Hematopoietic multipotent progenitor cell (in vitro differentiated cells): Measurements from ENCODE around the gene PATJ. TPM values are rescaled to one million over a fixed set of nuclear protein-coding genes. Genes with fewer than 3 reads are reported as not detected.
"Not testable (repeated sequence)": the region's sequence is repeated elsewhere in the genome, so short reads cannot be mapped to it uniquely, and the experiment has no call there.

Experiments used
- DNase-seq, 3 donors: peaks; one replicate each; pipeline ENCODE4 v3.0.0-alpha.2; 2011 to 2015; ENCODE audit warnings: low read depth in 2 of 3, low spot score in 2 of 3
- total RNA-seq: library from RNA; depleted of rRNA; stranded (reverse); fragments of >200 nt; gene quantifications from one replicate; pipeline ENCODE4 v1.2.3, GENCODE V29; 2012

The PATJ gene
- total RNA-seq: 4.6 TPM

DNA sequence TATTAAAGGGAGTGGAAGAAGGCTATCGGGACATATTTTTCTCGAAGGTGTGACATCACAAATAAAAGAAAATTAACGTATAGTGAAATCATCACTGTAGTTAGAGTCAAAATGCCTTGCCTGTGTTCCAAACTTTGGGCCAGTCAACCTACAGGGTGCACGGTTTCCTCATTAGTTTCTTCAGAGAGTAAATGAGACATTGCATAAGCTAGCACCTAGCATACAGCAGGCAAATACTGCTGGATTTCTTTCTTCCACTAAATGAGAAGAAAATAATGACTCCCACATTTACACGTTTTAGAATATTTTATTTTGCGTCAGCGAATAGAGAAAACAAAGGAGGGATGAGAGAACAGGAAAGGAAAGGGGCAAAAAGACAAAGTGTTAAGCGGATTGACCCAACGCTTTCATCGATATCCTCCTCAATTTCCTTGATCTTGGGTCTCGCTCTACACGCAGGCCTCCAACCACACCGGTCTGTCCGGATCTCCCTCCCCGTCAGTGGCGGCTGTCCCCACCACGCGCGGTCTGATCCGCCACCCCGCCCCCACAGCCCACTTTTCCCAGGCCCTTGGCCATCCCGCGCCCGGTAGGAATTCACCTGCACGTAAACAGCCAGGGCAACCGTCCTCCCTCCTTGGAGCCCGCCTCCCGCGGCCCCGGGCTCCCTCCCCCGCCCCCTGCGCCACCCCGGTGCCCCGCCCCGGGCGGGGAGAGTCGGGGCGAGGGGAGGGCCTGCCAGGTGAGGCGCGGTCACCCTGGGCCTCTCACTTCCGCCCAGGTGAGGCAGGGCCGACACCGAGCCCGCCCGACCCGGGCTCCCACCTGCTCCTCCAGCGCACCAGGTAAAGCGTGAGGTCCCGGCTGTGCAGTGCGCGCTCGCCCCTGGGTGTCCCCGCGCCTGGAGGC lies at the start of gene PATJ:
Gene PATJ (plus strand): TSS at position 770 of the 909 bp plus-strand sequence. CDS start 20,413 bp downstream, outside the sequence.
- DNase-seq: peak; percentile 21 to 48 (median 39)

DNA sequence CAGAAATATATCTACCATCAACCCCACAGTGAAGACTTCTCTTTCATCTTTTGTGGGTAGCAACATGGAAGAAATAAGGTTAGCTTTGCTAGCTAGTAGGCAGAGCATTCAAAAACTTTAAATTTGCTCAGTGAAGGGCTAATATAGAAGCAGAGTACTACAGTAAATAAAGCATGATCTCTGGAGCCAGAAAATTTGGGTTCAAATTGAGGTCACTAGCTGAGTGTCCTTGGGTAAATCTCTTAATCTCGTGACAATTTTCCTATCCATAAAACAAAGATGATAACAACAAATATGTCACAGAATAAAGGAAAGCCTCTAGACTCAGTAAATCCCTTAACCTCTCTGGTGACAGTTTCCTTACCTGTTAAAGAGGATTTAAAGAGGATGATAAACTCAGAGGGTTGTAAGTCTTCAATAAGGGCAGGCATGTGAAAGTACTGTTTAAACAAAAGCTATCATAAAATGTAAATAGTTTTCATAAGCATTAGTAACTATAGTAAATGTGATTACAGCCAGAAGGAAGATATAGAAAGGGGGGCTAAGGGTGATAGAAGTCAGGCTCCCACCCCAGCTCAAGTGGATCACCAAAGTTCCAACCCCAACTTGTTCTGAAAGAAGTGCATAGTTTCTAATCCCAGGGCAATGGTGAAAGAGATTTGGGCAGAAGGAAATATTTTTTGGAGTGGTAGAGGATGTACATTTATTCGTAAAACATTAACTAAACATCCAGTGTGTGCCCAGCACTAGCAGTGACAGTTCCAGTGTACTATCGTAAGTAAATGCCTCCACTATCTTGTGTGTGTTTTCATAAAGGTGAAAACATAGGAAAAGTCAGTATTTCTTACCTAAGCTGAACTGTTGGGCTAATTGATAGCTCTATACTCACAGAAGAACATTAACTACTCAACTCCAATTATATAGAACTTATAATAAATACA lies 42.1 kb upstream of the PATJ start:
- DNase-seq: no peak

GRCh38 chr1:61708953-61709907 lies 33.0 kb upstream of the PATJ start:
- DNase-seq: peak in 1 of 3 donors; percentile 12

DNA sequence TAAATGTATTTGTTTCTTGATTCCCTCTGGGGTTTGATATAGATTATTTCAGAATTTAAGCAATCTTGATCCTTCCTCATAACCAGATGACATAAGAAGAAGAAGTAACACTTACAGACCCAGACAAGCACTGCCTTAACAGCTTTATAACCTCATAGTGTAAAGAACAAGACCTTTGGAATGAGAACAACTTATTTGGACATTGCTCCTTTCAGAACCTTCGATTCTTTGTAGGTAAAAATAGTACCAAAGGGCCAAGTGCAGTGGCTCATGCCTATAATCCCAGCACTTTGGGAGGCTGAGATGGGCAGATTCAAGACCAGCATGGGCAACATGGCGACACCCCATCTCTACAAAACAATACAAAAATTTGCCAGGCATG lies 32.4 kb upstream of the PATJ start:
- no peak for DNase-seq

DNA sequence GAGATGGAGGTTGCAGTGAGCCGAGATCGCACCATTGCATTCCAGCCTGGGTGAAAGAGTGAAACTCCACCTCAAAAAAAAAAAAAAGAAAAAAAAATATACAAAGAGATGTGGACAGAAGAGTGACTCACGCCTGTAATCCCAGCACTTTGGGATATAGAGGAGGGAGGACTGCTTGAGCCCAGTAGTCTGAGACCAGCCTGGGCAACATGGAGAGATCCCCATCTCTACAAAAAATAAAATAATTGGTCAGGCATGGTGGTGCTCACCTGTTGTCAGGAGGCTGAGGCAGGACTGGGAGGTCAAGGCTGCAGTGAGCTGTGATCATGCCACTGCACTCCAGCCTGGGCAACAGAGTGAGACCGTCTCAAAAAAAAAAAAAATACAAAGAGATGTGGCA lies 31.0 kb upstream of the PATJ start:
- not testable (repeated sequence) for DNase-seq

- DNase-seq: no peak
Observed at GRCh38 chr1:61711969-61712368, 30.3 kb upstream of the PATJ start.

DNA sequence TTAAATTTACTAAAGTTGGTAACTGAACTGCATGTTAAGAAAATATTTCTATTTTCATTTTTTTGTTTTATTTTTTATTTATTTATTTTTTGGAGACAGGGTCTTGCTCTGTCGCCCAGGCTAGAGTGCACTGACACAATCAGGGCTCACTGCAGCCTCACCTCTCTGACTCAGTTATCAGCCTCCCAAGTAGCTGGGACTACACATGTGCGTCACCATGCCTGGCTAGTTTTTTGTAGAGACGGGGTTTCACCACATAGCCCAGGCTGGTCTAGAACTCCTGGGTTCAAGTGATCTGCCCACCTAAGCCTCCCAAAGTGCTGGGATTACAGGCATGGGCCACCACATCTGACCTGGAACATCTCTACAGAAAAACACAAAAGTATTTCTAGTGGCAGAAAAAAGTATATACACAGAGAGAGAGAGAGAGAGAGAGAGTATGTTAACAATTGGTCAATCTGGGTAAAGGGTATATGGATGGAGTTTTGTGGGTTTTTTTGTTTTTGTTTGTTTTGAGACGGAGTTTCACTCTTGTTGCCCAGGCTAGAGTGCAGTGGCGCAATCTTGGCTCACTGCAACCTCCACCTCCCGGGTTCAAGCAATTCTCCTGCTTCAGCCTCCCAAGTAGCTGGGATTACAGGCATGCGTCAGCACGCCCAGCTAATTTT lies 23.1 kb upstream of the PATJ start:
- not testable (repeated sequence) for DNase-seq

GRCh38 chr1:61724506-61724812 lies 17.8 kb upstream of the PATJ start:
- DNase-seq: no peak

DNA sequence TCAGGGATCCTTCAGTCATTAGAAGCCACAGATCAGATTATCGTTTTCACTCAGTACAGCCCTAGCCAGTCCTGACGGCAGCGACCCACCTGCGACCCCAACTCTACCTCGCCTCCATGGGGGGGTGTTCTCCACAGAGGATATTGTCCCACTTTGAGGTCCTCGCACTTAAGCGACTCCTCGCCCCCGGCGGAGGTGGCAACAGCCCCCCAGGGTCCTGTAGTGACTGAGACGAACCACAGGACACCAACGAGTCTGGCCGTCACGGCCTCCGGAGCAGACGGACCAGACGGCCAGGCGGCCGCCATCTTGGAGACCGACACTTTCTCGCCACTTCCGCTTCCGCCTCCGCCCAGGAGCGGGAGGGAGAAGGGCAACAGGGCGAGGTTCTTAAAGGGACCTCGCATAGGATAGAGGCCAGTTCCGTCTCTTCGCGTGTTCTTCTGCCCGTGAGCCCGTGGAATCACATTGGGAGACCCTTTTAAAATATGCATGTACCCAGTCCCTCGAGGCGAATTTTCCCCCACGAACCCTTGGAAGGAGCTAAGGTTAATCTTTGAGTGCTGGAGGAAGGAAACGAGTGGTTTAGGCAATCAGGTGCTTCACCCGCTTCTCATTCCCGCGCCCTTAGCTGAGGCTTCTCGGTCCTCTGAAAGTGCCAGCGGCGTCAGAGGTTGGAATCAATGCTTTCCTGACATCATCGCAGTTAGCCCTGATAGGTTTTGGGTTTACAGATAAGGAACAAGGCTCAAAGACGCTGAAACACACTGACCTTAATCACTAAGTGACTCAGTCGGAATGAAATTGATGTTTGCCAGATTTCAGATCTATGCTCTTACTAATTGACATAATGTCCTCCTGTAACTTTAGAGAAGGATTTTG lies 17.2 kb upstream of the PATJ start, which contains the start of gene TM2D1:
Gene TM2D1 (minus strand): TSS at position 329 of the 882 bp plus-strand sequence. CDS start 21 bp downstream, at position 308.
- peak; percentile 64 to 94 (median 90) for DNase-seq

GRCh38 chr1:61727544-61727943 lies 14.7 kb upstream of the PATJ start:
- DNase-seq: no peak

- DNase-seq: not testable (repeated sequence)
Observed at GRCh38 chr1:61730679-61731078, 11.6 kb upstream of the PATJ start.

DNA sequence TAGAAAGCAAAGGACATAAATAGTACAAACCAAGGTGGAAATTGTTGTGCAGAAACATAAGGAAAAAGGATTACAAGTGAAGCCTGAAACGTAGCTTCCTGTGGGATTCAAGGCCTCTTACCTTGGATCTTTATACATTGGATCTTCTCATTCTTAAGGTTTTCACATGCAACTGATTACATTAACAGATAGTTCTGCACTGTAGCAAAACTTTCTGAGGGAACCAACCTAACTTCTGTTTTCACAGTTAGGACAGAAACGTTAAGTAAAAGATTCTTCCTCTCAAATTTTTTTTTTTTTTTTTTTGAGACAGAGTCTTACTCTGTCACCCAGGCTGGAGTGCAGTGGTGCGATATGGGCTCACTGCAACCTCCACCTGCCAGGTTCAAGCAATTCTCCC lies 9.6 kb upstream of the PATJ start:
- no peak for DNase-seq

- DNase-seq: peak in 1 of 3 donors; percentile 49
Observed at GRCh38 chr1:61740751-61741700, 1.3 kb upstream of the PATJ start.

- peak in 2 of 3 donors; percentile 58 to 64 for DNase-seq
Observed at GRCh38 chr1:61742620-61743430, 545 bp downstream of the PATJ start.

- no peak for DNase-seq
Observed at GRCh38 chr1:61743431-61743705, 1.1 kb downstream of the PATJ start.

DNA sequence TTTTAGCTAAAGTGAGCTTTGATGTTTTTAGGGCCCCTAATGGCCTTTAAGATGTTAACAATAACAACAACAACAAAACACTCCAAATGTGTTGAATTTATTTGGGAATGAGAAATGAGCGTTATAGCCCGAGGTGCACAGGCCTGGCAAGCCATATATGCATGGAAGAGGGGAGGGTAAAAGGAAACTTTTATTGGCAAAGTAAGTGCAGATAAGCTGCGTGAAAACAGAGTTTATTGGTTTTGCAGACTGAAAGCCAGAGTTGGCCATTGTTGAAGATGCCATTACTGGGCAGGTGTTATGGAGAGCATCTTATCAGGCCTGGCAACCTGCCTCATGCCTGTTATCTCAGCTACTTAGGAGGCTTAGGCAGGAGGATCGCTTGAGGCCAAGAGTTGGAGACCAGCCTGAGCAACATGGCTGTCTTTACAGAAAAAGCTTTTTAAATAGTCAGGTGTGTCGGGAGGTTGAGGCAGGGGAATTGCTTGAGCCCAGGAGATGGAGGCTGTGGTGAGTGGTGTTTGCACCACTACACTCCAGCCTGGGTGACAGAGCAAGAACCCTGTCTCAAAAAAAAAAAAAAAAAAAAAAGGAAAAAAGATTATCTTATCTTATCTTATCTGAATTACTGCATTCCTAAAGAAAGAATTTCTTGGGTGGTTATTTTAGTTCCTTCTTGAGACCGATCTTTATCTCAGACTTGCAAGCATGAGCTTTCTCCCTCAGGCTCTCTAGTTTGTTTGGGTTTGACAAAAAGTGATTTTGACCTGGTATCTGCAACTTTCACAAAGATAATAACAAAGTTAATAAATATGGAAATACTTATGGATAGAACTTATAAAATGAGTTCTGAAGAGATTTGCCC lies 1.7 kb downstream of the PATJ start:
- DNase-seq: no peak
